AG09309 (cell line): ENCODE data around the gene BMP5.

Experiments used
- DNase-seq: peaks from one replicate; pipeline ENCODE4 v3.0.0-alpha.2; 2010; ENCODE audit warnings: low read depth
- H3K4me3 ChIP-seq: 2 replicates; pipeline ENCODE4 v1.5.1; 2011; ENCODE audit warnings: mild to moderate bottlenecking, low read depth, low read length, moderate library complexity; ENCODE audit not compliant: control insufficient read depth
- TF ChIP-seq, protein P1 (sequence below): IDR thresholded peaks from 2 replicates; pipeline ENCODE4 v1.5.1; 2011; ENCODE audit warnings: mild to moderate bottlenecking, low read depth, low read length, inconsistent platforms; ENCODE audit not compliant: insufficient read depth, control insufficient read depth; ENCODE audit errors: missing control alignments

The BMP5 gene

DNA sequence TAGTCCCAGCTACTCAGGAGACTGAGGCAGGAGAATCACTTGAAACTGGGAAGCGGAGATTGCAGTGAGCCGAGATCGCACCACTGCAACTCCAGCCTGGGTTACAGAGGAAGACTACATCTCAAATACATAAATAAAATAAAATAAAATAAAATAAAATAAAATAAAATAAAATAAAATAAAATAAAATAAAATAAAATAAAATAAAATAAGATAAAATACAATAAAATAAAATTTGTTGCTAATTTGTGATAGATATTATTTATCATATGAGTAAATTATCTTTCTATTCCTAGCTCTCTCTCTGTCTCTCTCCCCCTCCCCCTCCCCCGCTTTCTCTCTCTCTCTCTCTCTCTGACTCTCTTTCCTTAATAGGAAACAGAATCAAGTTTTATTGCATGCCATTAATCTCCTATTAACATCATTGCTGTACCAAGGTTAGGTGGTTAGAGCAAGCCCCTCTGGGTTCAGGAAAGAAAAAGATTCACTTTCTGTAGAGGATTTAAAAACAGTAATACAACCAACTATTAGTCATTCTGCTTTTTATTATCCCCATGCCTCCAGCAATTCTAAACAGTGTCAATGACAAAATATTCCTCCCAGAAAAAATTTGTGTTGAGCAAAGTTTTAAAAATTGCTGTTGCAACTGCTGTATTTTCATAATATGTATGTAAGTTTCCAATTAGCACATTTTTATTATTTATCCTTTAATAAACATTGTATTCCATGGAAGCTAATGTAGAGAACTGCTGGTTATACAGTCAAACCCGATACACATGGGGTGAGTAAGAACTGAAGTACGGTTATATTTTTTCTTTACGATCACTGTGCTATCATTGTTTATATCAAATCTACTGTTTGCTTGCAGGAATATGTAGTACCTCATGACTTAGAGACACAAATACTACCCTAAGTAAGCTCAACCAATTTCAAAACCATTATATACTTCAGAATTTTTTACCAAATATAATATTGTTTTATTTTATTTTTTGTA, 22.1 kb downstream of the BMP5 start:
- TF ChIP-seq, protein P1, sequence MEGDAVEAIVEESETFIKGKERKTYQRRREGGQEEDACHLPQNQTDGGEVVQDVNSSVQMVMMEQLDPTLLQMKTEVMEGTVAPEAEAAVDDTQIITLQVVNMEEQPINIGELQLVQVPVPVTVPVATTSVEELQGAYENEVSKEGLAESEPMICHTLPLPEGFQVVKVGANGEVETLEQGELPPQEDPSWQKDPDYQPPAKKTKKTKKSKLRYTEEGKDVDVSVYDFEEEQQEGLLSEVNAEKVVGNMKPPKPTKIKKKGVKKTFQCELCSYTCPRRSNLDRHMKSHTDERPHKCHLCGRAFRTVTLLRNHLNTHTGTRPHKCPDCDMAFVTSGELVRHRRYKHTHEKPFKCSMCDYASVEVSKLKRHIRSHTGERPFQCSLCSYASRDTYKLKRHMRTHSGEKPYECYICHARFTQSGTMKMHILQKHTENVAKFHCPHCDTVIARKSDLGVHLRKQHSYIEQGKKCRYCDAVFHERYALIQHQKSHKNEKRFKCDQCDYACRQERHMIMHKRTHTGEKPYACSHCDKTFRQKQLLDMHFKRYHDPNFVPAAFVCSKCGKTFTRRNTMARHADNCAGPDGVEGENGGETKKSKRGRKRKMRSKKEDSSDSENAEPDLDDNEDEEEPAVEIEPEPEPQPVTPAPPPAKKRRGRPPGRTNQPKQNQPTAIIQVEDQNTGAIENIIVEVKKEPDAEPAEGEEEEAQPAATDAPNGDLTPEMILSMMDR, result no peak
- no peak overlapping the region for H3K4me3 ChIP-seq
- no peak for DNase-seq

DNA sequence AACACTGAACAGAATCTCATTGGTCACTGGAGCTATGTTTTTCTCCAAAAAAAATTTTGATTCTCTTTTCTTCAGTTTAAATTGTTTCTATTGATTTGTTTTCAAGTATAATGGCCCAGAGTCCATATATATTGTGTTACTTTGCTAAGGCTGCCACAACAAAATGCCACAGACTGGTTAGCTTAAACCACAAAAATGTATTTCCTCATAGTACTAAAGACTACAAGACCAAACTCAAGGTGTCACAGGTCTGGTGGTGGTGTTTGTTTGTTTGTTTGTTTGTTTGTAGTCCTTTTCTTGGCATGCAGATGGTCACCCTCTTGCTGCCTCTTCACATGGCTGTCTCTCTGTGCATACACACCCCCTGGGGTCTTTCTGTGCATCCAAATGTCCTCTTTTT, 34.0 kb downstream of the BMP5 start:
- TF ChIP-seq, protein P1, result no peak
- H3K4me3 ChIP-seq, result no peak overlapping the region
- no peak for DNase-seq

DNA sequence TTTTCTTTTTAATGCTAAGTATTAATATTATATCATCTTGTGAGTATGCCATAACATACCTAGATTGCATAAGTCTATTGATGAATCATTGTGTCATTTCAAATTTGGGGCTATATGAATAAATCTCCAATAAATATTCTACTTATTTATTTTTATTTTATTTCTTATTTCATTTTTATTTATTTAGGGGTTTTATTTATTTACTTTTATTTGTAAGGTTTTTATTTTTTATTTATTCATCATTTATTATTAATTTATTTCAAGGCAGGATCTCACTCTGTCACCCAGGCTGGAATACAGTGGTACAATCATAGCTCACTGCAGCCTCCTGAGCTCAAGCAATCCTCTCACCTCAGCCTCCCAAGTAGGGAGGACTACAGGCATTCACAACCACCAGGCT, 36.3 kb downstream of the BMP5 start:
- no peak for DNase-seq
- H3K4me3 ChIP-seq, result no peak overlapping the region
- TF ChIP-seq, protein P1, result no peak

DNA sequence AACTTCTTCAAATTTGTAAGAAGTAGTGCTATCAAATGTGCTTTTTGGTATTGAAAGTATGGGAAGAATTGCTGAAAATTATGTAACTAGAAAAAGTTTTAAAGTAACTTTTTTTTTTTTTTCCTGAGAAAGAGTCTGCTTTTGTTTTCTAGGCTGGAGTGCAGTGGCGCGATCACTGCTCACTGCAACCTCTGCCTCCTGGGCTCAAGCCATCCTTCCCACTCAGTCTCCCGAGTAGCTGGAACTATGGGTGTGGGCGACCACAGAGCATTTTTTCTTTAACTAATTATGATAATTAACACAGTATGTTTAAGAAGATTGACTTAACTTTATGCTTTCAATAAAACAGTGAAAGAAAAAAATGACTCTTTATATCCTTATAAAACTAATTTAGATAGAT, 38.4 kb downstream of the BMP5 start:
- no peak overlapping the region for H3K4me3 ChIP-seq
- TF ChIP-seq, protein P1, result no peak
- no peak for DNase-seq

DNA sequence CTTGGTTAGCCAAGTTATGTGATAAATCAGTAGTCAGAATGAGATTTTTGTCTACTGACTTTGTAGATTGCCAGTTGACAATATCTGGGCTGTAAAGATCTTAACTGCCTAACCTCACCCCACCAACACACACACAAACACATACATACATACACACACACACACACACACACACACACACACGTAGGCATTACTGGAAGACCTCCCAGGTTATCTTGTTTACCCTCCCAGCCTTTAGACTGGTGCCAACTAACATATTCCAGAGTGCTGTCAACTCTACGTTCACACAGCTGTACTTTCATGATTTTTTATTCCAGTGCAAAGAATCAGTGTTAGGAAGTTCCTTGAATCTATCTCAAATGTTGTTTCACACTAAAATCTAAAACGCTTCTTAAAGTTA, 38.9 kb downstream of the BMP5 start:
- no peak overlapping the region for H3K4me3 ChIP-seq
- TF ChIP-seq, protein P1, result no peak

DNA sequence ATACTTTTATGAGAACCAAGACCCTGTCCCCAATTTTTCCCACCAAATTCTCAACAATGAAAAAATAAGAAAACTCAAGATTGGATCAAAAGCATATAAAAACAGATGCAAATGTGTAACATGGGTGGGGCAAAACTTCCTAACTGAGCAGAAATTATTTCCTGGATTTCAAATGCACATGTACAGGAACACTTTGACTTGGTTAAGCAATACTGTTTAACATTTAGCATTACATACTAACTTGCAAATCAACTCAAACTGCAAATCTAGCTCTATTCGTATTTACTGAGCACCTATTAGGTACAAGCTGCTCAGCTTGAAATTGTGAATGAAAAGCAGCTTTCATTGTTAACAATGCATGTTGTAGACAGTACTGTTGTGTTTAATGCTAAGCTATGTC, 40.2 kb downstream of the BMP5 start:
- DNase-seq, result no peak
- no peak overlapping the region for H3K4me3 ChIP-seq

More for the DNA sequence above, 38.9 kb downstream of the BMP5 start:
- no peak for DNase-seq

More for the DNA sequence above, 40.2 kb downstream of the BMP5 start:
- TF ChIP-seq, protein P1, result no peak
